A549 (cell line): ENCODE results near the gene FAM131A. TPM values are rescaled to one million over a fixed set of nuclear protein-coding genes. Genes with fewer than 3 reads are reported as not detected.

Source experiments
- ATAC-seq, 2 experiments: fragments of 200-7000 bp in 1 of 2; fragments of >200 bp in 1 of 2; cut with Nextera tagmentation in 1 of 2; cut with Tn5 transposase in 1 of 2; 3 replicates each; pipeline versions ENCODE4 v1.8.0 to v1.9.1; 2018 to 2020; ENCODE audit warnings: mild to moderate bottlenecking in 1 of 2, moderate library complexity in 1 of 2
- CTCF ChIA-PET: fragments of 300-600 bp; sonication (Branson Sonifier 250); formaldehyde crosslinking; extraction: SDS; loops from one replicate; lab custom pipeline; 2021; ENCODE audit warnings: antibody characterized with exemption, inconsistent platforms; lab: Yijun Ruan, JAX
- POLR2A ChIA-PET: fragments of 350-600 bp; formaldehyde crosslinking; extraction: SDS; loops from one replicate; lab custom pipeline; 2021; ENCODE audit warnings: antibody characterized with exemption, inconsistent platforms; lab: Yijun Ruan, JAX
- DNase-seq, 2 experiments: peaks; one replicate each; pipeline versions ENCODE4 v3.0.0 to v3.0.0-alpha.2; 2011 to 2016; ENCODE audit warnings: low read depth in 1 of 2, low spot score in 1 of 2
- FAIRE-seq: peaks from 2 replicates; lab custom pipeline; 2011; peaks lifted over from hg19 to GRCh38; lab: Jason Lieb, UNC
- H3K27ac ChIP-seq, 2 experiments: fragments of >200 bp; sonication (Bioruptor Twin); formaldehyde crosslinking; 3 replicates each; pipeline ENCODE4 v1.5.1; 2016 to 2017
- H3K4me1 ChIP-seq: fragments of >200 bp; sonication (Bioruptor Twin); formaldehyde crosslinking; 3 replicates; pipeline ENCODE4 v1.6.1; 2016
- H3K4me2 ChIP-seq: fragments of >200 bp; sonication (Bioruptor Twin); formaldehyde crosslinking; 3 replicates; pipeline ENCODE4 v1.6.1; 2016
- H3K4me3 ChIP-seq: fragments of >200 bp; sonication (Bioruptor Twin); formaldehyde crosslinking; 3 replicates; pipeline ENCODE4 v1.5.1; 2016
- H3K9me3 ChIP-seq: fragments of >200 bp; sonication (Bioruptor Twin); formaldehyde crosslinking; 3 replicates; pipeline ENCODE4 v1.6.1; 2016
- ATOH8 ChIP-seq: fragments of 250-450 bp; sonication (Bioruptor Pico); IDR thresholded peaks from 2 replicates; pipeline ENCODE4 v1.5.0; 2020; ENCODE audit warnings: low read depth, mild to moderate bottlenecking, moderate library complexity
- BCL3 ChIP-seq: fragments of >200 bp; sonication (Bioruptor Twin); formaldehyde crosslinking; IDR thresholded peaks from 3 replicates; pipeline ENCODE4 v1.6.1; 2016
- CBX2 ChIP-seq: fragments of 200-600 bp; sonication (generic); IDR thresholded peaks from 2 replicates; pipeline ENCODE4 v1.6.1; 2016; ENCODE audit warnings: low read depth, mild to moderate bottlenecking, borderline replicate concordance
- CBX8 ChIP-seq: fragments of 200-600 bp; sonication (generic); IDR thresholded peaks from 2 replicates; pipeline ENCODE4 v1.6.1; 2016
- CEBPB ChIP-seq, 2 experiments: fragments of >200 bp in 1 of 2; sonication (Bioruptor Twin) in 1 of 2; formaldehyde crosslinking in 1 of 2; IDR thresholded peaks; 2 replicates each; pipeline ENCODE4 v1.6.1; 2012 to 2016
- CHD4 ChIP-seq: fragments of 200-600 bp; sonication (generic); IDR thresholded peaks from 2 replicates; pipeline ENCODE4 v1.6.1; 2016; ENCODE audit warnings: antibody characterized with exemption, mild to moderate bottlenecking, borderline replicate concordance
- CTCF ChIP-seq: fragments of >200 bp; sonication (Bioruptor Twin); formaldehyde crosslinking; IDR thresholded peaks from 3 replicates; pipeline ENCODE4 v1.5.1; 2016
- EHF ChIP-seq: fragments of 250-450 bp; sonication (Bioruptor Pico); IDR thresholded peaks from 2 replicates; pipeline ENCODE4 v1.5.0; 2020; ENCODE audit warnings: mild to moderate bottlenecking
- EP300 ChIP-seq, 2 experiments: fragments of >200 bp; sonication (Bioruptor Twin); formaldehyde crosslinking; IDR thresholded peaks; 2 replicates in 1 of 2; 3 replicates in 1 of 2; pipeline ENCODE4 v1.6.1; 2016 to 2017
- FOSL2 ChIP-seq, 2 experiments: fragments of 450-650 bp in 1 of 2; fragments of >200 bp in 1 of 2; sonication (Bioruptor Twin) in 1 of 2; formaldehyde crosslinking; IDR thresholded peaks; 2 replicates each; pipeline versions ENCODE4 v1.5.0 to v1.6.1; 2016 to 2020; ENCODE audit warnings: mild to moderate bottlenecking in 1 of 2, moderate library complexity in 1 of 2
- GATA3 ChIP-seq: IDR thresholded peaks from 2 replicates; pipeline ENCODE4 v1.6.1; 2012; ENCODE audit warnings: borderline replicate concordance
- HDAC2 ChIP-seq: fragments of 200-600 bp; sonication (generic); IDR thresholded peaks from 2 replicates; pipeline ENCODE4 v1.6.1; 2016
- HOXB13 ChIP-seq: fragments of 250-450 bp; sonication (Bioruptor Pico); IDR thresholded peaks from 2 replicates; pipeline ENCODE4 v1.5.0; 2020; ENCODE audit warnings: low read depth, mild to moderate bottlenecking, moderate library complexity
- JUN ChIP-seq, 2 experiments: fragments of >200 bp; sonication (Bioruptor Twin); formaldehyde crosslinking; IDR thresholded peaks; 2 replicates in 1 of 2; 3 replicates in 1 of 2; pipeline ENCODE4 v1.6.1; 2016 to 2017
- MAX ChIP-seq: IDR thresholded peaks from 2 replicates; pipeline ENCODE4 v1.6.1; 2012
- NFE2L2 ChIP-seq: fragments of 150-350 bp; conservative IDR thresholded peaks from 2 replicates; pipeline ENCODE4 v1.6.1; 2014; ENCODE audit warnings: low read length
- RAD21 ChIP-seq, 2 experiments: fragments of >200 bp in 1 of 2; sonication (Bioruptor Twin) in 1 of 2; formaldehyde crosslinking in 1 of 2; IDR thresholded peaks in 1 of 2; conservative IDR thresholded peaks in 1 of 2; 2 replicates in 1 of 2; 3 replicates in 1 of 2; pipeline ENCODE4 v1.6.1; 2012 to 2018; ENCODE audit warnings: inconsistent platforms in 1 of 2
- RCOR1 ChIP-seq: fragments of 150-350 bp; IDR thresholded peaks from 2 replicates; pipeline ENCODE4 v1.6.1; 2014; ENCODE audit warnings: antibody characterized with exemption, low read length, low read depth
- RNF2 ChIP-seq: fragments of 200-600 bp; sonication (generic); IDR thresholded peaks from 2 replicates; pipeline ENCODE4 v1.6.1; 2016; ENCODE audit warnings: low read depth, mild to moderate bottlenecking, antibody characterized with exemption, moderate library complexity, borderline replicate concordance
- SMC3 ChIP-seq: fragments of >200 bp; sonication (Bioruptor Twin); formaldehyde crosslinking; IDR thresholded peaks from 3 replicates; pipeline ENCODE4 v1.6.1; 2018; ENCODE audit warnings: inconsistent platforms
- TFCP2L1 ChIP-seq: fragments of 250-450 bp; sonication (Bioruptor Pico); IDR thresholded peaks from 2 replicates; pipeline ENCODE4 v1.5.0; 2021; ENCODE audit warnings: mild to moderate bottlenecking
- TP53 ChIP-seq: fragments of 250-450 bp; sonication (Bioruptor Pico); IDR thresholded peaks from 2 replicates; pipeline ENCODE4 v1.5.0; 2021; ENCODE audit warnings: mild to moderate bottlenecking, moderate library complexity
- USF2 ChIP-seq: fragments of 450-650 bp; IDR thresholded peaks from 2 replicates; pipeline ENCODE4 v1.6.1; 2014; ENCODE audit warnings: antibody characterized with exemption
- ZFP36 ChIP-seq: fragments of 450-650 bp; IDR thresholded peaks from 2 replicates; pipeline ENCODE4 v1.6.1; 2014; ENCODE audit warnings: borderline replicate concordance; ENCODE audit not compliant: partially characterized antibody
- WGBS: methylation state at CpG from one replicate; pipeline ENCODE4 v1.1.6; 2017; ENCODE audit errors: missing lambda C conversion rate; 5-methylcytosine and 5-hydroxymethylcytosine counted together
- polyA plus RNA-seq, 4 experiments: library from polyadenylated mRNA; depleted of rRNA in 3 of 4; stranded (reverse); fragments of >200 nt; fragmentation: RNase III in 1 of 4; extraction: RNeasy Plus Mini Kit Qiagen cat#74134 plus additional on column Dnase treatment in 1 of 4; gene quantifications; 2 replicates in 3 of 4; 3 replicates in 1 of 4; pipeline ENCODE4 v1.2.3, GENCODE V29; 2011 to 2017

FAM131A gene
- polyA plus RNA-seq, 2 of the 4 experiments (the other 2 are of a cell fraction): 5.2 to 6.1 TPM

- POLR2A ChIA-PET: no interaction called here
- CTCF ChIA-PET: interaction anchor here (0.8 to 13.6 kb wide), 9 partner anchors 10 to 193 kb away, joined by 3 to 171 read pairs (median 4); partner anchors contain the start of gene EPHB3
- no peak overlapping the region for H3K4me3 ChIP-seq
- 95% methylated on average over 3 of the region's 3 CpGs for WGBS
- H3K4me1 ChIP-seq: peaks cover 18% of the 10 kb centered on the region; the same call in 2 of the 3 replicates
- DNase-seq: no peak
- no peaks in the 10 kb centered on the region for H3K9me3 ChIP-seq
- TF ChIP-seq RNF2 (no peak), RCOR1 (no peak), JUN (IDR thresholded peaks at IDR 0.05) (no peak), GATA3 (no peak), HOXB13 (no peak), BCL3 (no peak), ZFP36 (no peak), CBX2 (no peak), ATOH8 (CRISPR knock-in tag) (no peak), CHD4 (no peak), USF2 (no peak), EHF (CRISPR knock-in tag) (no peak), EP300 (IDR thresholded peaks at IDR 0.05) (no peak), CEBPB (IDR thresholded peaks at IDR 0.05) (no peak), HDAC2 (no peak), TFCP2L1 (CRISPR knock-in tag) (no peak)
- TF ChIP-seq, all 56 proteins: peak for 0
- ATAC-seq (no peak), FAIRE-seq (no peak)
- Histone ChIP-seq H3K4me2 (no peak overlapping the region), H3K27ac (no peak overlapping the region)
These were observed 31.3 kb downstream of the FAM131A start for GRCh38 chr3:184368586-184369183.

GRCh38 chr3:184371570-184372018 is 34.2 kb downstream of the FAM131A start:
- CTCF ChIA-PET: interaction anchor here (0.6 to 13.6 kb wide), 47 partner anchors 9 to 453 kb away, joined by 3 to 171 read pairs (median 5); partner anchors contain the start of gene EPHB3
- H3K27ac ChIP-seq: no peak overlapping the region
- H3K4me1 ChIP-seq: peaks cover 8% of the 10 kb centered on the region; the same call in 2 of the 3 replicates
- no peak overlapping the region for H3K4me3 ChIP-seq
- peak; percentile 94 to 96 for ATAC-seq
- peak; percentile 7 for FAIRE-seq
- peak; percentile 82 to 83 for DNase-seq
- H3K9me3 ChIP-seq: no peaks in the 10 kb centered on the region
- H3K4me2 ChIP-seq: no peak overlapping the region
- 46% methylated on average over 5 of the region's 5 CpGs for WGBS
- TF ChIP-seq CTCF (peak; percentile 75), TP53 (CRISPR knock-in tag) (no peak), MAX (0 out of 2 replicates have a peak, but pooled peaks have one; percentile 18), RAD21 (conservative IDR thresholded peaks at IDR 0.05 in 1 of 2, IDR thresholded peaks at IDR 0.05 in 1 of 2) (peak; percentile 87 to 93), FOSL2 (IDR thresholded peaks at IDR 0.05) (no peak), FOSL2 (CRISPR knock-in tag; IDR thresholded peaks at IDR 0.05) (peak; percentile 20; the same call in 1 of the 2 replicates), NFE2L2 (no peak), SMC3 (peak; percentile 85), CBX8 (no peak)
- POLR2A ChIA-PET: interaction anchor here (0.7 to 1.6 kb wide), 5 partner anchors 8 to 146 kb away, joined by 3 read pairs; no protein-coding TSS in a partner anchor
